ENCODE measurements around the gene PROCA1.
"Not testable (repeated sequence)": the region's sequence is repeated elsewhere in the genome, so short reads cannot be mapped to it uniquely, and the experiment has no call there.

Gene PROCA1

DNA sequence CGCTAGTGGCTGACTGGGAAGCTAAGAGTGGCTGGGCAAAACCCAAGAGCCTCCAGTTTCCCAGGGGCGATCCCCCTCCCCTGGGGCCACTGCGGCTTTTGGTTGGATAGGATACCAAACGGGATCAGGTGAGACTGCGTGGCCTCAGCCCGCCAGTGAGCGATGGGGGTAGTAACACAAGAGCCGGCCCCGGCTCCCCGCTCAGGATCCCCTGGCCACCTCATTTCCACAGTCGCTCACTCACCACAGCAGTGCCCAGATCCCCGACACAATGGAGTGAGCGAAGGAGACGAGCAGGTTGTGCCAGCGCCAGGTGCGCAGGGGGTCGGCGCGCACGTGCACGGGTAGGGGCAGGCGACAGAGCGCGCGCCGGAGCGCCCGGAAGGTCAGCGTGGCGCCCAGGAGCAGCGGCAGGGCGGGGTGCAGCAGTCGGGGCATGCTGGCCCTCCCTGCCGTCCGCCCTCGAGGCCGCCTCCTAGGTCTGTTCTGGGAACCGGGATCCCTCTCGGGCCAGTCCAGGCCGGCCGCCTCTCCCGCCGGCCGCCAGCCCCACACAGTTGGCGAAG, 14.1 kb upstream of the PROCA1 start:
- no peak for DNase-seq (ENCODE audit: low read depth)

DNA sequence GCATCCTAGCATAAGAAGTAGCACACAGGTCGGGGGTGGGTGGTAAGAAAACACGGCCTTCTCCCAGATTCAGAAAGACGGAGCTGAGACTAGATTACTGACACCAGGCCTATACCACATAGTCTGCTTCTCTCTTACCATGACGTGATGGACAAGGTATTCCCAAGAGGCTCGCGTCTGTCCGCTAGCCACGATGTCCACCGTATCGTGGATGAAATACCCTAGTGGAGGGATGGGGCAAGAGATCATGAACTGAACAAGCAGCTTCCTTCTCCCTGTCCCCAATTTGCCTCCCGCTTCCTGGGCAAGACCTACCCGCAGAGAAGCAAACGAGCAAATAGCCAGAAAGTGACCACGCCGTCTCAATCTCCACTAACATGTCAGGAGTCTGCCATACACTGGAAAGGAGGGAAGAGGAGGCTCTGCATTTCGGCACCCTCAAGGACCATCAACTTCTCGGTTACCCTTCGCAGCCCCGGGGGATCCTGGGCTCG, 13.5 kb upstream of the PROCA1 start:
- no peak for DNase-seq (ENCODE audit: low read depth)

DNA sequence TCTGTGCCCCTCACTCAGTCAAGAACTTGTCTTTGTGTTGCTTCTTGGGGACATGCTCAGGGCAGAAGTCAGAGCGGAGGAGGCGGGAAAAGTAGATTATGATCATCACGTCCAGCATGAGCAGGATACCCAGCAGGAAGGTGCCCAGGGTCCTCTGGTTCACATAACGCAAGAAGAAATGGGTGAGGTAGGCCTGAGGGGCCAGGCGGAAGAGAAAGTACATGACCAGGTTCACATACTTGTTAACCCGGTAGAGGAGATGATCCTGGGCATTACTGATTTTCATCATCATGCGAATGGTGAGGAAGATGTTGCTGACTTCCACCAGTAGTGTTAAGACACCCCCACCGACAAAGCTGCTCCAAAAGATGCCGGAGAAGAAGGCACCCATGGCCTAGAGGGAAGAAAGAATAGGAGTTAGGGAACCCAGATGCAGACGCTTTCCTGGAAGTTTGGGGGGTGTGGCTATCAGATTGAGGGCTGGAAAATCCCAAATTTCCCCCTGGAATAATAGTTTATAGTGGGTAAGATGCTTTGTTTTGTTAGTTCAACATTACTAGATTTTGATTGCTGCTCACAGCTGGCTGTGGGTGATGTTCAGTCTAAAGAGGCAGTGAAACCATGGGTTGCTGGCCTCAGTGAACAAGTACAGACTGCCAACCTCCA, 12.9 kb upstream of the PROCA1 start:
- no peak for DNase-seq (ENCODE audit: low read depth)

DNA sequence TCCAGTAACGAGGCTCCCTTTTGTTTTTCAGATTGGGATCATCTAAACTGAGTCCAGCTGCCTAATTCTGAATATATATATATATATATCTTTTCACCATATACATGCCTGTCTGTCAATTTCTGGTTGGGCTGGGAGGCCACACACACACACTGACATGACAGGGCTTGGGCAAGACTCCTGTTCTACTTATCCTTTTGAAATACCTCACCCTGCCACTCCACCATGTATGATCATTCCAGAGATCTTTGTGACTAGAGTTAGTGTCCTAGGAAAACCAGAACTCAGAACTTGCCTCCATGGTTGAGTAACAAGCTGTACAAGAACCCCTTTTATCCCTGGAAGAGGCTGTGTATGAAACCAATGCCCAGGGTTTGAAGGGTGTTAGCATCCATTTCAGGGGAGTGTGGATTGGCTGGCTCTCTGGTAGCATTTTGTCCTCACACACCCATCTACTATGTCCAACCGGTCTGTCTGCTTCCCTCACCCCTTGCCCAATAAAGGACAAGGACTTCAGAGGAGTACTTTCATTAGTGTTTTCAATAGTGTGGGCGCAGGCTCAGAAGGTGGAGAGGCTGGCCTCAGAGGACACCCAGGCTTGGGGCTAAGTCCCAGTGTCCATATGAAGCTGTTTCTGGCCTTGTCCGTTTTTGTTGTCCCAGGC, 12.3 kb upstream of the PROCA1 start:
- not testable (repeated sequence) for DNase-seq (ENCODE audit: low read depth)

DNA sequence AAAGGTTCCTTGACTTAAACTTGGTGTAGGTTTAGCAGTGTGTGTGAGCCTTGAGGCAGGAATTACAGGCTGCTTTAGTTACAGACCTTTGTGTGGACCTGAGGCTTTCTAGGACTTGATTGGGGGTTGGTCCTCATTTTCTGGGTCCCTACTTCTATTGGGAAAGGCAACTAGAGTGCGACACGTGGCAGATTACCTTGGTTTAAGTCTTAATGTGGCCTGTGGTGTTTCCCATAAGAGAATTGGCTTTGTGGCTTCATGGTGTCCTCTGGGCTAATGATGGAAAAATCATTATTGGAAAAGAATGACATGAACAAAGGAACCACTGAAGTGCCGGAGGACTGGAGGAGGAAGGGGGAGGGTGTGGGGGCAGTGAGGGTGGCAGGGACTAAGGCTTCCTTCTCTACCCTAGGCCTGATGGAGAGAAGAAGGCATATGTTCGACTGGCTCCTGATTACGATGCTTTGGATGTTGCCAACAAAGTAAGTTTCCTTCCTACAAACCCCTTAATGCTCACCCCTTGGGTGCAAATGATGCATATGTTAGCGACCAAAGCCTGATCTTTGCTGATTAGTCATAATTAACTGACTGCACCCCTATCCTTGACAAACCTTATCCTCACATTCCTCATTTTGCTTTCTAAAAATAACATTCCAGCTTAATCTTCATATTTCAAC, 11.6 kb upstream of the PROCA1 start:
- DNase-seq (ENCODE audit: low read depth): no peak

DNA sequence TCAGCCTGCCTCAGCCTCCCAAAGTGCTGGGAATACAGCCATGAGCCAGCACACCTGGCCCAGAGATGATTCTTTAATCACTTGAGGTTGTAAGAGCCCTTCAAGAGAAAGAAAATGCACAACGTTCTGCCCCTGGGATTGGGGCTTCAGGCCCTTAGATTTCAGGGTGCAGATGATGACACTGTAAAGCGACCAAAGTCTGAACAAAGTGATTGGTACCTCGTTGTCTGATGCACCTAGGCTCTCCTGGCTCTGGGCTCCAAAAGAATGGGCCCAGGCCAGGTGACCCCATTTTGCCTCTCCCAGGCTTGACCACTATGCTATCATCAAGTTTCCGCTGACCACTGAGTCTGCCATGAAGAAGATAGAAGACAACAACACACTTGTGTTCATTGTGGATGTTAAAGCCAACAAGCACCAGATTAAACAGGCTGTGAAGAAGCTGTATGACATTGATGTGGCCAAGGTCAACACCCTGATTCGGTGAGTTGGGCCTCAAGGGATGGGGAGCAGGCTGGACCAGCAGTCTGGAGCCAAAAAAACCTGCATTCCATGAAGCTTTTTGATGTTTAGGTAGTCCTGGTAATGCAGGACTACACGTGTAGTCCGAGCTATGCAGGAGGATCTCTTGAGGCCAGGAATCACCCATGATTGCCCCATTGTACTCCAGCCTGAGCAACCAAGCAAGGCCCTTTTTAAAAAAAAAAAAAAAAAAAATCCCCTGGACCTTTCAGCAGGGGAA, 10.9 kb upstream of the PROCA1 start:
- DNase-seq (ENCODE audit: low read depth): no peak

DNA sequence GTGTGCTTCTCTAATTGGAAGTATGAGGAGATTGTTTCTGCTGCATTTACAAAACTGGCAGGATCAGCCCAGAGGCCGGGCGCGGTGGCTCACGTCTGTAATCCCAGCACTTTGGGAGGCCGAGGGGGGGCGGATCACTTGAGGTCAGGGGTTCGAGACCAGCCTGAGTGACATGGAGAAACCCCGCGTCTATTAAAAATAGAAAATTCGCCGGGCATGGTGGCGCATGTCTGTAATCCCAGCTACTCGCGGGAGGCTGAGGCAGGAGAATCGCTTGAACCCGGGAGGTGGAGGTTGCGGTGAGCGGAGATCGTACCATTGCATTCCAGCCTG, 9.3 kb upstream of the PROCA1 start:
- not testable (repeated sequence) for DNase-seq (ENCODE audit: low read depth)

DNA sequence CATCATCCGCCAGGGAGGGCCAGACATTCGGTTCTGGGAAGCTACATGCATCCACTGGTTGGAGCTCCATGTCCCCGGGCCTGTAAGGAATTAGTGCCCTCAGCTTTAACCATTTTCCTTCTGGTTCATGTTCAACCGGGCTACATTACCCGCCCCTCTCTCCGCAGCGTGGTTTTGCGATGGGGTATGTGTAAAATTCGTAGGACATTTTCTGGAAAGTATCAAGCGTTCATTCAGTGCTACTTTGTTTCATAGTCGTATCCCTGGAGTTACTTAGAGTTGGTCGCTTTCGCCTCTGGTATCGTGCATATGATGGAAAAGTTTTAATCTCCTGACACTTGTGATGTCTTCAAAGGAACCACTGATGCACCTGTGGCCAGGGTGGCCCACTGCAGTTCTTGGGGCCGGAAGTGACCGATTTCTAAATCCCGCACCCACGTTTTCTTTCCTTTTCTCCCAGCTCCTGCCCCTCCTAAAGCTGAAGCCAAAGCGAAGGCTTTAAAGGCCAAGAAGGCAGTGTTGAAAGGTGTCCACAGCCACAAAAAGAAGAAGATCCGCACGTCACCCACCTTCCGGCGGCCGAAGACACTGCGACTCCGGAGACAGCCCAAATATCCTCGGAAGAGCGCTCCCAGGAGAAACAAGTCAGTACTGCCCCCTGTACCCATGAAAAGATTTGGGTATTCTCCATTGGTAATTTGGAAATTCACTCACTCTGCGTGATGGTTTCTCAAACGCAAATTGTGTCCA, 8.7 kb upstream of the PROCA1 start:
- DNase-seq (ENCODE audit: low read depth): no peak

DNA sequence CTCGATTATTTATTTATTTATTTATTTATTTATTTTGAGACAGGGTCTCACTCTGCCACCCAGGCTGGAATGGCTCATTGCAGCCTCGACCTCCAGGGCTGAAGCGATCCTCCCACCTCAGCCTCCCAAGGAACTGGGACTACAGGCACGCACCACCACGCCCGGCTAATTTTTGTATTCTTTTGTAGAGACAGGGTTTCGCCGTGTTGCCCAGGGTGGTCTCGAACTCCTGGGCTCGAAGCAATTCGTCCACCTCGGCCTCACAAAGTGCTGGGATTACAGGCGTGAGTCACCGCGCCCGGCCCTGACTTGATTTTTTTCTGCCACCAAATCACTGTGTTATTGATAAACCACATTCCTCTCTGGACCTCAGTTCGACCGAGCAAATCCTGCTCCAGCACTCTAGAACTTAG, 7.3 kb upstream of the PROCA1 start:
- DNase-seq (ENCODE audit: low read depth): no peak

DNA sequence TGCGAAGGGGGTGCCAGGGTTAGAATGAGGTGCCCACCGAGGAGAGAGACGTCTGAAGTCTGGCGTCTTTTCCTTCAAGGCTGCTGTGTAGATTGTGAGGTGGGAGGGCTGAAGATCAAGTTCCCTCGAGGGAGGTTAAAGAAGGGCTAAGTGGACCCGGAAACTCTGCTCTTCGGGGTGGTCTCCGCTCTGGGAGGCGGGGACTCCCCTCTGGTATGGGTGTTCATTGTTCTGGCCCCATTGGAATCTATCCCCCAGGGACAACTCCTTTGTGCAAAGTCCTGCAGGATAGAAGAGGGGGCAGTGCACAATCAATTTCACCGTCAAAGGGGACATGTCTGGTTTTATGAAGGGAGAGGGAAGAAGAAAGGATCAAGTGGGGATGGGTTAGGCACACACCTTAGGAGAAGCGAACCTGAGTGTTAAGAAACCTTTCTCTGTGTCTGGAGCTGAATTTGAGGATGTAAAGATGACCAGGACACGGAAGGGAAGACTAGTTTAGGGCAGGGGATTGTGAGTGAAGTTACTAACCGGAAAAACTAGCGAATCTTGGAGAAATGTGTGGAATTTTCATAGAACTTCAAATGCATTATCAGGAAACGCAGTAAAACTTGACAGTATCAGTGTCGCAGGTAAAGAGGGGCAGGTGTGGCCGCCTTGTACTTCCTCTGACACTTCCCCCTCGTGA, 6.8 kb upstream of the PROCA1 start:
- no peak for DNase-seq (ENCODE audit: low read depth)

DNA sequence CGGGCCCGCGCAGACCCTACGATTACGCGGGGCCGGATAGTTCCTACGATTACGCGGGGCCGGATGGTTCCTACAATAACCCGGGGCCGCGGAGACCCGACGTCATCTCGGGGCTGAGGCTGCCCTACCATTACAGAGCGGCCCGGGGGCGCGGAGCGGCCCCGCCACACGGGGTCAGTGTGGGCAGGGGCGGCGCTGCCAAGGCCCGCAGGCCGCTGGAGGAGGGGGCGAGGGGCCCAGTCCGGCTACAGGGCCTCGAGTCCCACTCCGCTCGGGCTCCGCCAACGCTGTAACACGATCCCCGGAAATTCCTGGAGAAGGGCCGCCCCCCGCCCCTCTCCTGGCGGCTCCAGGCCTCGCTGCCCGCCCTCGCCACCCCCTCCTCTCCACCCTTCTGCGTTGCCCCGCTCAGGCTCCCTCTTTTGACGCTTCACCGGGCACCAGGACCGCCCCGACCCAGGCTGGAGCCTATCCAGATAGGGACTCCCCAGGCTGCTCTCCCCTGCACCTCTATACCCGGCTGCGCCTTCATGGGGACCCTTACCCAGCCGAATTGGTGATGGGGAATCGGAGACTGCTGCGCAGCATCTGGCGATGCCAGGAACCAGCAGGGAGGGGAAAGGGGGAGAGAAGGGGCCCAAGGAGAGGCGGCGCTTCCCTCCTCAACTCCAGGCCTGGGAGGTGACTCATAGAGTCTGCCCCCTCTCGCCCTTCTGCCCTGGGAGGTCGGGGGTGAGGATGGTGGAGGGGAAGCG, 6.1 kb upstream of the PROCA1 start, which contains the start of gene RAB34:
Gene RAB34 (minus strand): TSS at position 291 of the 755 bp plus-strand sequence. CDS start 602 bp downstream, outside the sequence.
- DNase-seq (ENCODE audit: low read depth): no peak

DNA sequence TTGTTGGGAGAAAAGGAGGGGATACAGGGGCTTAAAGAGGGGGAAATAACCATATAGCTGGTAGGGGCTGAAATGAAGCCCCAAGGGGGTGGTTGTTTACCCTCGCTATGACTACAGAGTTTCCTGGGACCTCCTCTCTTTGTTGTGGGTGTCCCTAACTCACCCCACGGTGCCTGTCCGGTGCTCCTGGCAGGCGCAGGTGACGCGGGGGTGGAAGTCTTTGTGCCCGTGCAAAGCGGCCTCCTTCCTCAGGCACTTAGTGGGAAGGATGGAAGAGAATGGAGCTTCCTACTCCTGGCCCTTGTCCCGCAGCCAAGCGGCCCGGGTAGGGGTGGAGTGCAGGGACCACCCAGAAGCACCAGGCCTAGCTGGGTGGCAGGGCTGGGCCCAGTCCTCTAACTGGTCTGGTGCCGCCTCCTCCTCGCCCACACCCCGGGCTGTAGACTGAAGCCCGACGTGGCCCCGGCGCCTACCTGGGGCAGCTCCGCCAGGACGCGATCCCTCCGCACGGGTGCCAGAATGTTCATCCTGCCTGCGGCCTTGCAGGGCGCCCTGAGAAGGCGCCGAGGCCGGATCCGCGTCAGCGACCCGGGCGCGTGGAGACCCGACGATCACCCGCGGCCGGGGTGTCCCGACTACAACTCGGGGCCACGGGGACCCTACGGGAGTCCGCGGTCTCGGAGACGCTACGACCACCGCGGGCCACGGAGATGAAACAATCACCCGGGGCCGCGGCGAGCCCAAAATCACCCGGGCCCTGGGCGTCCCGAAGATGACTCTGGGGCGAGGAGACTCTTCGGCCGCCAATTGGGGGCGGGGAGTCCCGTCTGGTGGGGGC, 5.3 kb upstream of the PROCA1 start:
- DNase-seq (ENCODE audit: low read depth): no peak

DNA sequence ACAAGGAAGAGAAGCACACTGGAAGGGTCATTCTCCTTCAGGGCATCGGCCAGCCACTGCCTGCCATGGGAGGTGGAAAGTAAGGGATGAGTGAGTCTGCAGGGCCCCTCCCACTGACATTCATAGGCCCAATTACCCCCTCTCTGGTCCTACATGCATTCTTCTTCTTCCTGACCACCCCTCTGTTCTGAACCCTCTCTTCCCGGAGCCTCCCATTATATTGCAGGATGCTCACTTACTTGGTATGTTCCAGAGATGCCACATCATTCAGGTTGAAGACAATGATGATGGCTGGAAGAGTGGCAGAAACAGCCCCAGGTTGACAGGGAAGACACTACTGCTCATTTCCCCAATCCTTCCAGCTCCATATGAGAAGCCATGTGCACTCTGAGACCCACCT, 3.5 kb upstream of the PROCA1 start:
- DNase-seq (ENCODE audit: low read depth): no peak

DNA sequence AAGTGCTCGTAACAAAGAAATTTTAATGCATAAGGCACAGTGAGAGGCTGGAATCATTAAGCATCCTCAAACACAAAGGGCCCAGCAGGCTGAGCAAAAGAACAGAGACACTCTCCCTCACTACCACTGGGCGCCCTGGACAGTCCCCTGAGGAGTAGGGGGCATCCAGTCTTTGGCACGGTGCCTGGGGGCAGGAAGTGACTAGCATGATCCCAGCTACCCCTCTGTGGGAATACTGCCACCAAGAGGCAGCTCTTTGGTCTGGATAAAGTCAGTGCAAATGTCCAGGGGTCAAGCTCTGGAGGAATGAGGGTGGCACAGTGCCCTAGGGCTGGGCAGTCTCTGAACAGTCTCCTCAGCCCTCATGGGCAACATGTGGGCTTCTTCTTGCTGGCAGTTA, 2.6 kb upstream of the PROCA1 start:
- DNase-seq (ENCODE audit: low read depth): no peak

DNA sequence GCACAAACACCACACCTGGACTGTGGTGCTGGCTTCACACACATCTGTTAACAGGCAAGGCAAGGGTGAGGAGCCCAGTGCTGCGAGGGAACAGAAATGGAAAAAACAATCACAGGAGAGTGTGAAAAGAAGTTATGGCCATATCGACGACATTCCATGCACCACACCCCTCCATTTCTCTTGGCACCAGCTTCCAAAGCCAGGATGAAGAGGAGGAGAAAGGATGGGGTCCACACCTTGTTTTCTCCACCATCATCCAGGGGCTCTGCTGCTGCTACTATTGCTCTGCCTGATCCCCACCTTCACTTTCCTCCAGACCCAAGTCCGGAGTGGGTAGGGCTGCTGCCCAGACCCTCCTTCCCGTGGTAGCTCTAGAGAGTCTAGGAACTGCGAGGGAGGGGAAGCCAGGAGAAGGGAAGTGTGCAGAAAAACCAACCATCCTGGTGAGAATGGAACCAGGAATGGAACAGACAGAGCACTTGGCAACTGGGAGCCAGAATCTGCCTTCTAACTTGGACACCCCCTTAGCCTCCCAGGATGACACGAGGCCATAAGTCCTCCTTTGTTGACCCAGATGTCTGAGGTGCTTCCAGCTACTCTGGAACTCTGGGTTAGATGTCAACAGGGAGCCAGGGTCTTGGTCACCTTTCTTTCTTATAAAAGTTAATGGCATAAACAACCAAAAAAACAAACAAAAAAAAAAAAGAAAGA, 1.2 kb upstream of the PROCA1 start:
- DNase-seq (ENCODE audit: low read depth): no peak

DNA sequence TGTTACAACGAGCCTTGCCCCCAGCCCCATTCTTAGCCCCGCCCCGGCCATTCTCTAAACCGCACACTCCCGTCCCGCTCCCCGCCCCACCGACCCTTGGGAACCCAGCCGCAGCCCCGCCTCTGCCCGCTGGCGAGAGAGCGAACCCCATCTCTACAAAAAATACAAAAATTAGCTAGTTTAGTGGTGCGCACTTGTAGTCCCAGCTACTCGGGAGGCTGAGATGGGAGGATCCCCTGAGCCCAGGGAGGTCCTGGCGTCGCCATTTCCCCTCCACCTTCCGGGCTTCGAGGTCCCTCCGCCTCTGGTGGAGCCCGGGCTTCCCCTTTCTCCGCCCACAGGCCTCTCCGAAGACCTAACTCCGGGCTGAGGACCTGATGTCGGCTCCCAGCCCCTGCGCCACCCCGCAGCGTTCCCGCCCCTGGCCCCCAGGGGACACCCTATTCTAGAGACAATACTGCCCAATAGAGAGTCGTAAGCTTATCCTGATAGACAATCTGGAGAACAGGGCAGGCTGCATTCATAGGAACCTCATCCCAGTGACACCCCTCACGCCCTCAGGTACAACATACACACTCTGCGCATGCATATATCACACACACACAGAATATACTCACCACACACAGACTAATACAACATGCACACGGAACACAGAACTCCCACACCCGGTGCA, 480 bp upstream of the PROCA1 start:
- DNase-seq (ENCODE audit: low read depth): no peak

DNA sequence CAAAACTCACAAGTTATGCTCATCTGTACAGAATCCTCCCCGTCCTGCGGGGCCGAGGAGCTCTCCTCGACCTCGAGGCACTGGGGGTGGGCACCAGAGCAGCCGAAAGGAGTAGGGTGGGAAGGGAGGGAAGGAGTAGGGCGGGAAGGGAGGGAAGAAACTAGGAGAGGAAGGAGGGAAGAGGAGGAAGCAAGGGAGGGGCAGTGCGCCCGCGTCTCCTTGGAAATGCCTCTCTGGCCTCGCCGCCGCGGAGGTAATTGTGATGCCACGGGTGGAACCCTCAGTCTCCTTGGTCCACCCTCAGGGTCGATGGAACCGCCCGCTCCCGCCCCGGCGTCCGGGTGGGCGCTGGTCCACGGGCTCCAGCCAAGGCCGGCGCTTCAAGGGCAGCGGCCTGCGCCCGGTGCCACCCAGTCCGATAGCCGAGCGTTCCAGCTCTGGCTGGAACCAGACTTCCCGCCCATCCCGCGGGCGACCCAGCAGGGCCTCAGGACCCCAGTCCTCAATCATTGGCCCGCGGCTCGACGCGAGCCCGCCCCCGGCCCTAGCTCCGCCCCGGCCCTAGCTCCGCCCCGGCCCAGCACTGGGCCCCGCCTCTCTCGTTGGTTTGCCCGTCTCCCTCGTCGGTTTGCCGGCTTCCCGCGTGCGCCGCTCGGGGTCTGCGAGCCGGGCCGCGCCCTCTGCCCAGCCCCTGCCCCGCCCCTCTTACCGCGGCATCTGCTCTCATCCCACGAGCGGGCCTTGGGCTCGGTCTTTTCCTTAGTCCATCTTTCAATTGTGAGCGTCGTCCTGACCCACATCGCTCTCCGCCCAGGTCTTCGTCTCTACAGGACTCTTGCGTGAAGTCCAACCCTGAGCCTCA, 596 bp downstream of the PROCA1 start:
- DNase-seq (ENCODE audit: low read depth): peak; percentile 83
